AG04450 (cell line): Measurements from ENCODE around the gene NDUFS8. TPM values are rescaled to one million over a fixed set of nuclear protein-coding genes. Genes with fewer than 3 reads are reported as not detected.

Experiments
- CTCF ChIA-PET: fragments of 300-600, 350-600 bp; formaldehyde crosslinking; extraction: SDS; loops from one replicate; lab custom pipeline; 2022; ENCODE audit warnings: antibody characterized with exemption, inconsistent platforms; lab: Charles Lee
- POLR2A ChIA-PET: fragments of 350-600 bp; formaldehyde crosslinking; extraction: SDS; loops from one replicate; lab custom pipeline; 2021; ENCODE audit warnings: antibody characterized with exemption, inconsistent platforms; lab: Yijun Ruan, JAX
- DNase-seq: peaks from one replicate; pipeline ENCODE4 v3.0.0-alpha.2; 2011; ENCODE audit warnings: low read depth, low spot score
- H3K27ac ChIP-seq: one replicate; pipeline ENCODE4 v1.5.1; 2012; ENCODE audit warnings: low read depth, low read length, control low read depth
- H3K27me3 ChIP-seq: one replicate; pipeline ENCODE4 v1.6.0; 2012; ENCODE audit warnings: low read length; ENCODE audit not compliant: control insufficient read depth, insufficient read depth
- H3K4me3 ChIP-seq: 2 replicates; pipeline ENCODE4 v1.5.1; 2011; ENCODE audit warnings: mild to moderate bottlenecking, low read depth, low read length, control low read depth
- H3K9me3 ChIP-seq: 2 replicates; pipeline ENCODE4 v1.5.1; 2012; ENCODE audit warnings: low read length; ENCODE audit not compliant: control insufficient read depth, insufficient read depth
- CTCF ChIP-seq: IDR thresholded peaks from 2 replicates; pipeline ENCODE4 v1.5.1; 2011; ENCODE audit warnings: low read depth, low read length, control low read depth, inconsistent platforms
- polyA plus RNA-seq: library from polyadenylated mRNA; depleted of rRNA; stranded (reverse); fragments of >200 nt; gene quantifications from 2 replicates; pipeline ENCODE4 v1.2.3, GENCODE V29; 2011

The NDUFS8 gene
- polyA plus RNA-seq, 1 experiment, result 42.5 TPM

GRCh38 chr11:68066742-68067141 lies 36.3 kb downstream of the NDUFS8 start:
- DNase-seq, result no peak
- ChIA-PET CTCF (no interaction called here), POLR2A (no interaction called here)

GRCh38 chr11:68067991-68068390 lies 37.5 kb downstream of the NDUFS8 start:
- no peak for TF ChIP-seq CTCF
- H3K27ac ChIP-seq, result no peak overlapping the region
- no peaks in the 10 kb centered on the region for H3K27me3 ChIP-seq
- no peak for DNase-seq
- H3K9me3 ChIP-seq, result no peaks in the 10 kb centered on the region
- no peak overlapping the region for H3K4me3 ChIP-seq
- ChIA-PET CTCF (no interaction called here), POLR2A (no interaction called here)

More at GRCh38 chr11:68066742-68067141, 36.3 kb downstream of the NDUFS8 start:
- no peaks in the 10 kb centered on the region for H3K9me3 ChIP-seq
- no peak overlapping the region for H3K4me3 ChIP-seq
- H3K27ac ChIP-seq, result no peak overlapping the region
- no peak for TF ChIP-seq CTCF
- H3K27me3 ChIP-seq, result no peaks in the 10 kb centered on the region

GRCh38 chr11:68071281-68072048 lies 41.0 kb downstream of the NDUFS8 start:
- Histone ChIP-seq H3K27ac (no peak overlapping the region), H3K4me3 (no peak overlapping the region), H3K27me3 (no peaks in the 10 kb centered on the region), H3K9me3 (no peaks in the 10 kb centered on the region)
- TF ChIP-seq CTCF, result no peak
- no peak for DNase-seq
- ChIA-PET CTCF (no interaction called here), POLR2A (no interaction called here)

GRCh38 chr11:68074584-68075352 lies 44.3 kb downstream of the NDUFS8 start:
- no peak for DNase-seq
- H3K27me3 ChIP-seq, result no peaks in the 10 kb centered on the region
- no peaks in the 10 kb centered on the region for H3K9me3 ChIP-seq
- ChIA-PET POLR2A (no interaction called here), CTCF (no interaction called here)
- no peak overlapping the region for H3K27ac ChIP-seq
- no peak for TF ChIP-seq CTCF
- no peak overlapping the region for H3K4me3 ChIP-seq
